Natural killer cell (primary cell): Measurements from ENCODE around the gene SRMS. TPM values are rescaled to one million over a fixed set of nuclear protein-coding genes. Genes with fewer than 3 reads are reported as not detected.

ENCODE experiments used
- ATAC-seq, 3 donors: fragments of 150-1000 bp in 2 of 3; fragments of 200-7000 bp in 1 of 3; cut with Tn5 transposase; 1 replicate in 1 of 3; 2 replicates in 2 of 3; pipeline ENCODE4 v1.10.0; 2021; ENCODE audit warnings: mild to moderate bottlenecking in 2 of 3, moderate library complexity in 2 of 3
- DNase-seq, 2 donors: peaks; one replicate each; pipeline versions ENCODE4 v3.0.0 to v3.0.0-alpha.2; 2013 to 2021; ENCODE audit warnings: mixed read lengths in 1 of 2
- H3K27ac ChIP-seq: one replicate; pipeline ENCODE4 v1.5.1; 2013; ENCODE audit warnings: mild to moderate bottlenecking, low read length
- H3K27me3 ChIP-seq: one replicate; pipeline ENCODE4 v1.6.1; 2013; ENCODE audit warnings: low read length; ENCODE audit not compliant: control insufficient read depth, insufficient read depth
- H3K36me3 ChIP-seq: one replicate; pipeline ENCODE4 v1.6.1; 2013; ENCODE audit warnings: low read length; ENCODE audit not compliant: control insufficient read depth, insufficient read depth
- H3K4me1 ChIP-seq: one replicate; pipeline ENCODE4 v1.6.1; 2013; ENCODE audit warnings: low read length; ENCODE audit not compliant: control insufficient read depth, insufficient read depth
- H3K4me3 ChIP-seq: one replicate; pipeline ENCODE4 v1.5.1; 2013; ENCODE audit warnings: low read length
- H3K9me3 ChIP-seq: one replicate; pipeline ENCODE4 v1.6.1; 2013; ENCODE audit warnings: low read length; ENCODE audit not compliant: control insufficient read depth, insufficient read depth
- H3K27ac Mint-ChIP-seq, 2 donors: one replicate each; pipeline ENCODE4 v1.8.0; 2022; ENCODE audit warnings: mild to moderate bottlenecking in 2 of 2, mixed read lengths in 2 of 2, moderate library complexity in 1 of 2
- H3K27me3 Mint-ChIP-seq, 2 donors: one replicate each; pipeline ENCODE4 v1.8.0; 2022; ENCODE audit warnings: low read depth in 2 of 2, mixed read lengths in 2 of 2
- H3K36me3 Mint-ChIP-seq: one replicate; pipeline ENCODE4 v1.8.0; 2022; ENCODE audit warnings: mixed read lengths
- H3K4me1 Mint-ChIP-seq, 2 donors: one replicate each; pipeline ENCODE4 v1.8.0; 2022; ENCODE audit warnings: mixed read lengths in 2 of 2
- H3K4me3 Mint-ChIP-seq: one replicate; pipeline ENCODE4 v1.8.0; 2022; ENCODE audit warnings: mild to moderate bottlenecking, moderate library complexity, mixed read lengths
- H3K9me3 Mint-ChIP-seq, 2 donors: one replicate each; pipeline ENCODE4 v1.8.0; 2022; ENCODE audit warnings: mixed read lengths in 2 of 2
- WGBS: methylation state at CpG from one replicate; pipeline ENCODE4 v1.1.7; 2013; ENCODE audit warnings: missing lambda C conversion rate; ENCODE audit not compliant: insufficient coverage; 5-methylcytosine and 5-hydroxymethylcytosine counted together
- intact Hi-C: fragments of 100-400 bp; cut with micrococcal nuclease; formaldehyde crosslinking; loops from one replicate; pipeline ENCODE4 v1.14.2; 2022
- total RNA-seq, 4 donors: library from RNA; stranded (reverse); fragments of 120-200 nt in 1 of 4; gene quantifications; one replicate each; pipeline versions ENCODE4 v1.2.3 to v1.2.4, GENCODE V29; 2013 to 2022
- TF ChIP-seq, protein P1 (sequence below): fragments of 200-600 bp; IDR thresholded peaks from one replicate; pipeline ENCODE4 v1.8.0; 2022; ENCODE audit warnings: antibody characterized with exemption

The SRMS gene
- total RNA-seq, 3 donors from 2014 or later (not counting 1 experiment from before 2014, with no cell fraction given) = 0.16 to 0.23 TPM; not detected in 1

DNA sequence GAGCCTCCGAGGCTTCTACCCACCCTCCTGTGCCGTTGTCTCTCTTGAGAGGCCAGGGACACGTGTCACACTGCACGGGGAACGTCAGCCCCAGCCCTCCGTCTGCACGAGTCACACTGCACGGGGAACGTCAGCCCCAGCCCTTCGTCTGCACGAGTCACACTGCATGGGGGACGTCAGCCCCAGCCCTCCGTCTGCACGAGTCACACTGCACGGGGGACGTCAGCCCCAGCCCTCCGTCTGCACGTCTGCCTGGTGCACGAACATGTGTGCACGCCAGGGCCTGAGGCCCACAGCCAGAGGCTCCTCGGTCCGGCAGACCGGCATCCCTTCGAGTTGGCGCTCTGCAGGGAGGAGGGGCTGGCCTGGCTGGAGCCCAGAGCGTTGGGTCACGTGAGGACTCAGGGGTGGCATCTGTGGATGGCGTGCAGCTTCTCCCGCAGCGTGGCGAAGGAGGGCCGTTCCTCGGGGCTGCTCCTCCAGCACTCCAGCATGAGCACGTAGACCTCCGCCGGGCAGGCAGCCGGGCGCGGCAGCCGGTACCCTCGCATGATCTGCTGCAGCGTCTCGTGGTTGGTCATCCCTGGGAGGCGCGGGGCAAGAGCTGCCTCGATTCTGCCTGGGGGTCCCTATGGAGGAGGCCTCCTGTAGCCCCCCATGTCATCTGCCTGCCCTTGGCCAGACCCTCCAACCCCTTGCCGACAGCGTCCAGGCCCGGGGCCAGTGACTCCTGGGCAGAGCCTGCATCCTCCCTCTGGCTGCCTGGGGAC lies 6.9 kb downstream of the SRMS start:
- Mint-ChIP-seq H3K27ac (no peak overlapping the region), H3K4me3 (no peak overlapping the region), H3K36me3 (no peaks in the 10 kb centered on the region), H3K9me3 (no peaks in the 10 kb centered on the region), H3K27me3 (peaks cover 0 to 2% of the 10 kb centered on the region in 2 donors), H3K4me1 (peaks cover 0 to 20% of the 10 kb centered on the region in 2 donors)
- 84% methylated on average over 49 of the region's 49 CpGs for WGBS
- no peak overlapping the region for H3K4me3 ChIP-seq
- DNase-seq (no peak), ATAC-seq (no peak)
- TF ChIP-seq, protein P1, sequence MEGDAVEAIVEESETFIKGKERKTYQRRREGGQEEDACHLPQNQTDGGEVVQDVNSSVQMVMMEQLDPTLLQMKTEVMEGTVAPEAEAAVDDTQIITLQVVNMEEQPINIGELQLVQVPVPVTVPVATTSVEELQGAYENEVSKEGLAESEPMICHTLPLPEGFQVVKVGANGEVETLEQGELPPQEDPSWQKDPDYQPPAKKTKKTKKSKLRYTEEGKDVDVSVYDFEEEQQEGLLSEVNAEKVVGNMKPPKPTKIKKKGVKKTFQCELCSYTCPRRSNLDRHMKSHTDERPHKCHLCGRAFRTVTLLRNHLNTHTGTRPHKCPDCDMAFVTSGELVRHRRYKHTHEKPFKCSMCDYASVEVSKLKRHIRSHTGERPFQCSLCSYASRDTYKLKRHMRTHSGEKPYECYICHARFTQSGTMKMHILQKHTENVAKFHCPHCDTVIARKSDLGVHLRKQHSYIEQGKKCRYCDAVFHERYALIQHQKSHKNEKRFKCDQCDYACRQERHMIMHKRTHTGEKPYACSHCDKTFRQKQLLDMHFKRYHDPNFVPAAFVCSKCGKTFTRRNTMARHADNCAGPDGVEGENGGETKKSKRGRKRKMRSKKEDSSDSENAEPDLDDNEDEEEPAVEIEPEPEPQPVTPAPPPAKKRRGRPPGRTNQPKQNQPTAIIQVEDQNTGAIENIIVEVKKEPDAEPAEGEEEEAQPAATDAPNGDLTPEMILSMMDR = no peak
- no peak overlapping the region for H3K27ac ChIP-seq
- no peaks in the 10 kb centered on the region for H3K36me3 ChIP-seq
- no peaks in the 10 kb centered on the region for H3K9me3 ChIP-seq
- no peaks in the 10 kb centered on the region for H3K27me3 ChIP-seq
- H3K4me1 ChIP-seq = peaks cover 38% of the 10 kb centered on the region
- intact Hi-C loops = no loop called here

DNA sequence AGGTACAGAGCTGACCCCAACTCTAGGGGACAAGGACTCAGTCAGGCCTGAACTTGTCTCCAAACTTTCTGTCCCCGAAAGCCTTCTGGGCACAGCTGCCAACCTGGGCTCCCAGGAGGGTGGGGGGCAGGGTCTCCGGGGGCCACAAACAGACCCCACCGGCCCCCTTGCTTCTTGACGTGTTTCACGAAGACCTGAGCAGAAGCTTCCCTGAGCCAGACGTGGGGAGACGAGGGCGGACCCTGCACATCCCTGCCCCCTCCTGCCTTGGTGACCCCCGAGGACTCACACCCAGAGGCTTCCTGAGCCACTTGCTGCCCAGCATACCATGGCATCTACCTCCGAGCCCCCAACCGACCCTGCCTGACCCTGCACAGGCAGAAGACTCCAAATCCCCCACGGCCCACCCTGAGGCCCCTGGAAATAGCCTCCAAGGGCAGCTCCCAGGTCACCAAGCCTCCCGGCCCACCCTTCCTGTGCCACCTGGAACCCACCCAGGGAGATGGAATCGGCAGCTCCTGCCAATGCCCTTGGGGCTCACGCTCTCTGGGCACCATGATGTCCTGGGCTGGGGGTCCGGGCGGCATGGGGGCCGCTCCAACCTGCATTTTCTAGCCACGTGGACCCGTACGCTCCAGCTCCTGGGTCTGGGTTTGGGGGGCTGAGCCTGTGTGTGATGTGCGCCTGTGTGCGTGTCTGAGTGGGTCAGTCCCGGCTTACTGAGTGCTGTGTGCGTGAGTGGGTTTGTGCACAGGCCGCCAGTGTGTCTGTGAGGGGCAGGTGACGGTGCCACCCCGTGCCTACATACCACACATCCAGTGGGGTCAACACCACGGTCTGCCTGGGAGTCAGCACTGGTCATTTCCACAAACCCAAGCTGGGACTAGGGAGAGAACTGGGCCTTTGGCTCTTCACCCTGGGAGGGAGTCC lies 7.8 kb downstream of the SRMS start:
- H3K27me3 ChIP-seq = no peaks in the 10 kb centered on the region
- Mint-ChIP-seq H3K9me3 (no peaks in the 10 kb centered on the region), H3K4me1 (peaks cover 0 to 20% of the 10 kb centered on the region in 2 donors), H3K27ac (no peak overlapping the region), H3K27me3 (no peaks in the 10 kb centered on the region), H3K36me3 (no peaks in the 10 kb centered on the region), H3K4me3 (no peak overlapping the region)
- H3K4me1 ChIP-seq = peaks cover 35% of the 10 kb centered on the region
- H3K36me3 ChIP-seq = no peaks in the 10 kb centered on the region
- no peak overlapping the region for H3K4me3 ChIP-seq
- intact Hi-C loops = loop anchor here (2.0 to 5.0 kb wide), 5 partner anchors 118 to 581 kb away; partner anchors contain the start of genes RTEL1, SAMD10 and TPD52L2
- no peaks in the 10 kb centered on the region for H3K9me3 ChIP-seq
- WGBS = 94% methylated on average over 29 of the region's 29 CpGs
- ATAC-seq (no peak), DNase-seq (no peak)
- H3K27ac ChIP-seq = no peak overlapping the region
- TF ChIP-seq, protein P1 = no peak

DNA sequence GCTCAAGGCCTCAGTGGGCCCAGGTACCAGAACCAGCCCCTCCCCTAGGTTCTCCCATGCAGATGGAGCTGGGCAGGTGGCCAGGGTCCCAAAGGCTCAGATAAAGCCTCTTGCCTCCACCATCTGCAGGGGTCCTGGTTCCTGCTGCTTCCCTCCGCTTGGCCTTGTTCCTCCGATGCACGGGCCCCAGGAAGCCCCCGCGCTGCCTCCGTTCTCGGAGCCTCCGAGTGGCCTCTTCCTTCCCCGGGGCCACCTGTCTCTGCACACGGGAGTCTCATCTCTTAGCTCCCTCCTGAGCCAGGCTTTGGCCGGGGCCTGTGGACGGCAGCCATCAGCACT lies 8.5 kb downstream of the SRMS start:
- TF ChIP-seq, protein P1 = no peak
- Mint-ChIP-seq H3K4me1 (peaks cover 0 to 20% of the 10 kb centered on the region in 2 donors), H3K9me3 (no peaks in the 10 kb centered on the region), H3K4me3 (no peak overlapping the region), H3K36me3 (no peaks in the 10 kb centered on the region), H3K27me3 (no peaks in the 10 kb centered on the region), H3K27ac (no peak overlapping the region)
- H3K4me1 ChIP-seq = peaks cover 35% of the 10 kb centered on the region
- H3K4me3 ChIP-seq = no peak overlapping the region
- DNase-seq (no peak), ATAC-seq (no peak)
- no peaks in the 10 kb centered on the region for H3K27me3 ChIP-seq
- intact Hi-C loops = loop anchor here (2.0 to 5.0 kb wide), 5 partner anchors 118 to 582 kb away; partner anchors contain the start of genes RTEL1, SAMD10 and TPD52L2
- no peak overlapping the region for H3K27ac ChIP-seq
- 82% methylated on average over 12 of the region's 12 CpGs for WGBS
- no peaks in the 10 kb centered on the region for H3K9me3 ChIP-seq
- no peaks in the 10 kb centered on the region for H3K36me3 ChIP-seq
